Measurements from ENCODE around the gene ORAI1. TPM values are rescaled to one million over a fixed set of nuclear protein-coding genes. Genes with fewer than 3 reads are reported as not detected.

The ORAI1 gene
- total and polyA plus RNA-seq, 12 donors, result 1.8 to 18.1 (median 8.8) TPM

- Histone ChIP-seq H3K27me3 (no peaks in the 10 kb centered on the region), H3K4me3 (no peak overlapping the region), H3K27ac (no peak overlapping the region), H3K36me3 (peaks cover 0 to 10% (median 0%) of the 10 kb centered on the region in 9 donors), H3K4me1 (peaks cover 0 to 58% (median 21%) of the 10 kb centered on the region in 9 donors), H3K9me3 (no peaks in the 10 kb centered on the region)
- WGBS, 2 donors, result 79 to 86% methylated on average over 13 of the region's 13 CpGs
- intact Hi-C loops (cut with DNase I), result no loop called here
- no peak for DNase-seq
- ATAC-seq, result peak in 1 of 8 donors; percentile 46
- TF ChIP-seq CTCF (IDR thresholded peaks at IDR 0.05), result no peak
Observed at GRCh38 chr12:121634836-121635235, 8.5 kb downstream of the ORAI1 start.

- H3K27me3 ChIP-seq, result no peaks in the 10 kb centered on the region
- H3K36me3 ChIP-seq, result peaks cover 0 to 27% (median 7%) of the 10 kb centered on the region in 9 donors
- peaks cover 0 to 33% (median 9%) of the 10 kb centered on the region in 9 donors for H3K4me1 ChIP-seq
- 71 to 83% methylated on average over 10 of the region's 10 CpGs for WGBS, 2 donors
- DNase-seq (peak in 1 of 2 donors; percentile 27), ATAC-seq (peak in 3 of 8 donors; percentile 31 to 64 (median 55))
- no peaks in the 10 kb centered on the region for H3K9me3 ChIP-seq
- peak overlapping the region in 1 of 10 donors; percentile 9 for H3K4me3 ChIP-seq
- intact Hi-C loops (cut with DNase I), result no loop called here
- no peak for TF ChIP-seq CTCF (IDR thresholded peaks at IDR 0.05)
- peak overlapping the region in 2 of 10 donors; percentile 35 to 80 for H3K27ac ChIP-seq
Observed at GRCh38 chr12:121637231-121637914, 11.0 kb downstream of the ORAI1 start.

- no peaks in the 10 kb centered on the region for H3K9me3 ChIP-seq
- no peak for DNase-seq
- ATAC-seq, result no peak
- peaks cover 0 to 35% (median 7%) of the 10 kb centered on the region in 9 donors for H3K36me3 ChIP-seq
- no peaks in the 10 kb centered on the region for H3K27me3 ChIP-seq
- TF ChIP-seq CTCF (IDR thresholded peaks at IDR 0.05), result no peak
- intact Hi-C loops (cut with DNase I), result no loop called here
- 91 to 95% methylated on average over 14 of the region's 14 CpGs for WGBS, 2 donors
- no peak overlapping the region for H3K27ac ChIP-seq
- H3K4me3 ChIP-seq, result no peak overlapping the region
- peaks cover 0 to 23% (median 0%) of the 10 kb centered on the region in 9 donors for H3K4me1 ChIP-seq
Observed at GRCh38 chr12:121638298-121639202, 12.2 kb downstream of the ORAI1 start.

- H3K4me1 ChIP-seq, result peaks cover 0 to 22% (median 0%) of the 10 kb centered on the region in 9 donors
- H3K27me3 ChIP-seq, result no peaks in the 10 kb centered on the region
- no peak for TF ChIP-seq CTCF (IDR thresholded peaks at IDR 0.05)
- intact Hi-C loops (cut with DNase I), result no loop called here
- ATAC-seq (no peak), DNase-seq (no peak)
- H3K9me3 ChIP-seq, result no peaks in the 10 kb centered on the region
- H3K36me3 ChIP-seq, result peaks cover 0 to 35% (median 7%) of the 10 kb centered on the region in 9 donors
- H3K4me3 ChIP-seq, result no peak overlapping the region
- WGBS, 2 donors, result 95 to 97% methylated on average over 18 of the region's 18 CpGs
- H3K27ac ChIP-seq, result no peak overlapping the region
Observed at GRCh38 chr12:121641343-121641630, 15.0 kb downstream of the ORAI1 start.
